SK-N-SH (cell line): ENCODE data around the gene RIOX2. TPM values are rescaled to one million over a fixed set of nuclear protein-coding genes. Genes with fewer than 3 reads are reported as not detected.

Experiments used
- CTCF ChIA-PET: fragments of 300-600, 350-600 bp; formaldehyde crosslinking; extraction: SDS; loops from one replicate; lab custom pipeline; 2021; lab: Yijun Ruan, JAX
- POLR2A ChIA-PET: fragments of 350-600 bp; sonication (Branson Sonifier 250); formaldehyde crosslinking; extraction: SDS; loops from one replicate; lab custom pipeline; 2020; ENCODE audit warnings: antibody characterized with exemption, inconsistent platforms; lab: Yijun Ruan, JAX
- DNase-seq: peaks from one replicate; pipeline ENCODE4 v3.0.0; 2012
- H2AFZ ChIP-seq: fragments of 200-600 bp; sonication (generic); 2 replicates; pipeline ENCODE4 v1.8.1; 2016; ENCODE audit warnings: antibody characterized with exemption, mild to moderate bottlenecking, low read depth
- H3F3A ChIP-seq: fragments of 200-600 bp; sonication (generic); replicated peaks from 2 replicates; pipeline ENCODE3; 2016; ENCODE audit warnings: antibody characterized with exemption, mild to moderate bottlenecking; ENCODE audit not compliant: insufficient read depth
- H3K27ac ChIP-seq, 2 experiments: fragments of 200-500 bp in 1 of 2; fragments of 200-600 bp in 1 of 2; sonication (Bioruptor generic) in 1 of 2; sonication (generic), shearing (Covaris generic) in 1 of 2; 2 replicates each; pipeline versions ENCODE4 v1.5.1 to v1.6.1; 2014 to 2016; ENCODE audit warnings: low read depth in 2 of 2, inconsistent platforms in 1 of 2, low read length in 1 of 2, mild to moderate bottlenecking in 1 of 2, mixed read lengths in 1 of 2
- H3K27me3 ChIP-seq: fragments of 200-600 bp; sonication (generic), shearing (Covaris generic); 2 replicates; pipeline ENCODE4 v1.6.1; 2016; ENCODE audit warnings: mixed run types; ENCODE audit not compliant: insufficient read depth
- H3K36me3 ChIP-seq, 2 experiments: fragments of 200-500 bp in 1 of 2; fragments of 200-600 bp in 1 of 2; sonication (Bioruptor generic) in 1 of 2; sonication (generic) in 1 of 2; replicated peaks in 1 of 2; 2 replicates each; pipeline versions ENCODE3 to v1.5.1; 2014 to 2016; ENCODE audit warnings: low read length in 1 of 2, mild to moderate bottlenecking in 1 of 2; ENCODE audit not compliant: insufficient read depth in 2 of 2, control insufficient read depth in 1 of 2
- H3K4me1 ChIP-seq, 2 experiments: fragments of 200-500 bp in 1 of 2; fragments of 200-600 bp in 1 of 2; sonication (Bioruptor generic) in 1 of 2; sonication (generic), shearing (Covaris generic) in 1 of 2; 2 replicates each; pipeline versions ENCODE4 v1.5.1 to v1.6.1; 2014 to 2016; ENCODE audit warnings: low read depth in 1 of 2, low read length in 1 of 2, mixed run types in 1 of 2; ENCODE audit not compliant: insufficient read depth in 2 of 2, control insufficient read depth in 1 of 2
- H3K4me2 ChIP-seq: fragments of 200-600 bp; sonication (generic), shearing (Covaris generic); 2 replicates; pipeline ENCODE4 v1.6.1; 2017; ENCODE audit warnings: mixed run types
- H3K4me3 ChIP-seq, 2 experiments: fragments of 200-500 bp in 1 of 2; fragments of 200-600 bp in 1 of 2; sonication (Bioruptor generic) in 1 of 2; sonication (generic), shearing (Covaris generic) in 1 of 2; 2 replicates each; pipeline versions ENCODE4 v1.5.1 to v1.8.1; 2014 to 2016; ENCODE audit warnings: low read depth in 2 of 2, inconsistent platforms in 1 of 2, low read length in 1 of 2, mild to moderate bottlenecking in 1 of 2, mixed read lengths in 1 of 2, moderate library complexity in 1 of 2
- H3K79me2 ChIP-seq: fragments of 200-600 bp; sonication (generic); 2 replicates; pipeline ENCODE4 v1.8.1; 2017; ENCODE audit warnings: mild to moderate bottlenecking; ENCODE audit not compliant: insufficient read depth
- H3K9ac ChIP-seq: fragments of 200-600 bp; sonication (generic); 2 replicates; pipeline ENCODE4 v1.6.1; 2017; ENCODE audit warnings: mixed run types
- H3K9me2 ChIP-seq: fragments of 200-600 bp; sonication (generic); 2 replicates; pipeline ENCODE4 v1.6.1; 2017; ENCODE audit warnings: mixed run types
- H3K9me3 ChIP-seq: fragments of 200-600 bp; sonication (generic); 2 replicates; pipeline ENCODE4 v1.6.1; 2017; ENCODE audit warnings: mixed run types, mild to moderate bottlenecking, moderate library complexity
- H4K20me1 ChIP-seq: fragments of 200-600 bp; sonication (generic); 2 replicates; pipeline ENCODE4 v1.6.1; 2017; ENCODE audit warnings: mild to moderate bottlenecking, mixed run types; ENCODE audit not compliant: insufficient read depth
- ELF1 ChIP-seq: IDR thresholded peaks from 2 replicates; pipeline ENCODE4 v1.4.0; 2012
- EP300 ChIP-seq, 2 experiments: IDR thresholded peaks; 2 replicates each; pipeline versions ENCODE4 v1.4.0 to v1.6.1; 2012; ENCODE audit warnings: borderline replicate concordance in 1 of 2, low read depth in 1 of 2, low read length in 1 of 2
- FOXJ3 ChIP-seq: sonication (generic); formaldehyde crosslinking; IDR thresholded peaks from 2 replicates; pipeline ENCODE4 v1.5.1; 2020; ENCODE audit warnings: mild to moderate bottlenecking, missing genetic modification reagents
- FOXM1 ChIP-seq: IDR thresholded peaks from 2 replicates; pipeline ENCODE4 v1.4.0; 2012; ENCODE audit warnings: low read depth, mild to moderate bottlenecking
- GATA2 ChIP-seq: sonication (generic); formaldehyde crosslinking; IDR thresholded peaks from 2 replicates; pipeline ENCODE4 v1.5.0; 2020; ENCODE audit warnings: mild to moderate bottlenecking, missing genetic modification reagents
- IRF3 ChIP-seq: fragments of 150-350 bp; IDR thresholded peaks from 2 replicates; pipeline ENCODE4 v1.6.1; 2016; ENCODE audit warnings: mild to moderate bottlenecking, low read depth, low read length
- NFIC ChIP-seq: IDR thresholded peaks from 2 replicates; pipeline ENCODE4 v1.4.0; 2012; ENCODE audit warnings: borderline replicate concordance
- NRF1 ChIP-seq: IDR thresholded peaks from 2 replicates; pipeline ENCODE4 v1.6.1; 2012; ENCODE audit warnings: low read depth, mild to moderate bottlenecking, low read length
- RAD21 ChIP-seq: IDR thresholded peaks from 2 replicates; pipeline ENCODE4 v1.6.1; 2012; ENCODE audit warnings: mild to moderate bottlenecking, low read length
- TAF1 ChIP-seq: IDR thresholded peaks from 2 replicates; pipeline ENCODE4 v1.6.1; 2012; ENCODE audit warnings: low read depth, mild to moderate bottlenecking, low read length, moderate library complexity, borderline replicate concordance
- ZBTB33 ChIP-seq: IDR thresholded peaks from 2 replicates; pipeline ENCODE4 v1.4.0; 2012; ENCODE audit warnings: low read depth, borderline replicate concordance
- WGBS: methylation state at CpG from one replicate; pipeline ENCODE4 v1.1.6; 2017; ENCODE audit warnings: low lambda C conversion rate; 5-methylcytosine and 5-hydroxymethylcytosine counted together
- polyA plus RNA-seq, 3 experiments: library from polyadenylated mRNA; depleted of rRNA; stranded (reverse); fragments of >200 nt; gene quantifications; 2 replicates each; pipeline ENCODE4 v1.2.3, GENCODE V29; 2012
- TF ChIP-seq, protein P1 (sequence below): IDR thresholded peaks from 2 replicates; pipeline ENCODE4 v1.4.0; 2012; ENCODE audit warnings: low read depth
- TF ChIP-seq, protein P2 (sequence below): IDR thresholded peaks from 2 replicates; pipeline ENCODE4; 2012
- TF ChIP-seq, protein P3 (sequence below): fragments of 150-350 bp; IDR thresholded peaks from 2 replicates; pipeline ENCODE4 v1.6.1; 2017; ENCODE audit warnings: antibody characterized with exemption, low read length, low read depth, borderline replicate concordance
- TF ChIP-seq, protein P4 (sequence below): IDR thresholded peaks from 2 replicates; pipeline ENCODE4 v1.6.1; 2012; ENCODE audit warnings: mild to moderate bottlenecking, low read depth, low read length, moderate library complexity

RIOX2 gene
- polyA plus RNA-seq, 1 of the 3 experiments (the other 2 are of a cell fraction): 12.9 TPM

DNA sequence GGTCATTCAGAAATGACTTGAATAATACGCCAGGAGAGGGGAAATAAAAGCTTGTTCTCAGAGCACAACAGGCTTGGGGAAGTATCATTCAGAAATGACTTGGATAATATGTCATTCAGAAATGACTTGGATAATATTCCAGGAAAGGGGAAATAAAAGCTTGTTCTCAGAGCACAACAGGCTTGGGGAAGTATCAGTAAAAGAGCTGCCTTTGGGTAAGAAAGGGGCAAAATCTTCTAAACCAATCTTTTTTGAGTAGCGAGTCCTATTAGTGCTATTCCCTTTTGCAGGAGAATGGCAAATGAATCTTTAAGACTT is 42.0 kb upstream of the RIOX2 start:
- TF ChIP-seq RAD21: no peak
- TF ChIP-seq, protein P1, sequence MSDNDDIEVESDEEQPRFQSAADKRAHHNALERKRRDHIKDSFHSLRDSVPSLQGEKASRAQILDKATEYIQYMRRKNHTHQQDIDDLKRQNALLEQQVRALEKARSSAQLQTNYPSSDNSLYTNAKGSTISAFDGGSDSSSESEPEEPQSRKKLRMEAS: no peak
- TF ChIP-seq, protein P2, sequence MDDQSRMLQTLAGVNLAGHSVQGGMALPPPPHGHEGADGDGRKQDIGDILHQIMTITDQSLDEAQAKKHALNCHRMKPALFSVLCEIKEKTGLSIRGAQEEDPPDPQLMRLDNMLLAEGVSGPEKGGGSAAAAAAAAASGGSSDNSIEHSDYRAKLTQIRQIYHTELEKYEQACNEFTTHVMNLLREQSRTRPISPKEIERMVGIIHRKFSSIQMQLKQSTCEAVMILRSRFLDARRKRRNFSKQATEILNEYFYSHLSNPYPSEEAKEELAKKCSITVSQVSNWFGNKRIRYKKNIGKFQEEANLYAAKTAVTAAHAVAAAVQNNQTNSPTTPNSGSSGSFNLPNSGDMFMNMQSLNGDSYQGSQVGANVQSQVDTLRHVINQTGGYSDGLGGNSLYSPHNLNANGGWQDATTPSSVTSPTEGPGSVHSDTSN: no peak
- no peak for TF ChIP-seq IRF3
- no peak for TF ChIP-seq NRF1
- no peak for TF ChIP-seq FOXJ3 (CRISPR knock-in tag)
- no peak for TF ChIP-seq TAF1
- TF ChIP-seq, protein P3, sequence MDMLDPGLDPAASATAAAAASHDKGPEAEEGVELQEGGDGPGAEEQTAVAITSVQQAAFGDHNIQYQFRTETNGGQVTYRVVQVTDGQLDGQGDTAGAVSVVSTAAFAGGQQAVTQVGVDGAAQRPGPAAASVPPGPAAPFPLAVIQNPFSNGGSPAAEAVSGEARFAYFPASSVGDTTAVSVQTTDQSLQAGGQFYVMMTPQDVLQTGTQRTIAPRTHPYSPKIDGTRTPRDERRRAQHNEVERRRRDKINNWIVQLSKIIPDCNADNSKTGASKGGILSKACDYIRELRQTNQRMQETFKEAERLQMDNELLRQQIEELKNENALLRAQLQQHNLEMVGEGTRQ: no peak
- TF ChIP-seq FOXM1: no peak
- TF ChIP-seq, all 33 proteins: peak for 0
- H3F3A ChIP-seq: no peaks in the 10 kb centered on the region
- ChIA-PET POLR2A (no interaction called here), CTCF (interaction anchor here (1.1 to 4.9 kb wide), 5 partner anchors 9 to 222 kb away, joined by 3 to 30 read pairs (median 4); no protein-coding TSS in a partner anchor)
- H3K27me3 ChIP-seq: no peaks in the 10 kb centered on the region
- no peaks in the 10 kb centered on the region for H4K20me1 ChIP-seq
- H3K79me2 ChIP-seq: no peaks in the 10 kb centered on the region
- H2AFZ ChIP-seq: no peak overlapping the region
- 78% methylated on average over 2 of the region's 2 CpGs for WGBS
- H3K9me2 ChIP-seq: no peaks in the 10 kb centered on the region
- no peak overlapping the region for H3K4me2 ChIP-seq
- no peak overlapping the region for H3K4me3 ChIP-seq
- DNase-seq: no peak
- no peaks in the 10 kb centered on the region for H3K36me3 ChIP-seq
- H3K4me1 ChIP-seq: no peaks in the 10 kb centered on the region
- no peaks in the 10 kb centered on the region for H3K9me3 ChIP-seq
- no peak overlapping the region for H3K27ac ChIP-seq
- no peak overlapping the region for H3K9ac ChIP-seq

DNA sequence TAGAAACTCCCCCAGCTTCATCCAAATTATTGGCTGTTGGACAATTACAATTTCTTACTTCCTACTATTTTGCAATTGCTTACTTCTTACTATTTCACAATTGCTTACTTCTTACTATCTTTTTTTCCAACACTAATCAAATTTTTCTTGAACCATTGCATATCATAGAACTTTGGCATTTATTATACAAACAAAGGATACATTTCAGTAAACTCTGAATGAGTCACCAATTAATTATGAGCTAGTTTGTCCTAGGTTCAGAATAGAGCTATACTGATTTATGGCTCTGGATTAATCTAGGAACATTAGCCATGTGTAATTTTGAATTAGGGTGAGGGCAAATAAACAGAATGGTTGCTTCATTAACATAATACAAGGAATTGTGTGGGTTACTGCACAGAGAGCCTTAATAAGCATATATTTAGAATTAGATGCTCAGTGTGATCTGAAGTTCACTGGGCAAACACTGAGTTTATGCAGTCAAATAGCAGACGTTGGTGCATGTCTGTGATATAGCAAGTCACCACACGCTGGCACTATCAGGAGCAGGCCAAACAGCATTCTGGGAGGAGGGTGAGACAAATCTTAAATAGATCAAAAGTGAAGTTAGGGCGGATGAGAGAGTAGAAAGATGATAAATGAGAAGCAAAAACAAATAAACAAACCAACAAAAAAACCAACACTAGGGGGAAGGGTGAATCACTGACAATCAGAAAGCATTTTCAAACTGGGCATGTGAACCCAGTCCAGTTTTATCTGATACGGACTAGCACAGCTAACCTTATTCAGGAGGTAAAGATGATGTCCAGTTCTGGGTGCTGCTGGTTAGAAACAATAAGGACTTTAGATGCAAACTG is 41.4 kb upstream of the RIOX2 start:
- Histone ChIP-seq H4K20me1 (no peaks in the 10 kb centered on the region), H3K36me3 (no peaks in the 10 kb centered on the region), H3K4me2 (no peak overlapping the region), H3K4me3 (no peak overlapping the region), H3K9me3 (no peaks in the 10 kb centered on the region), H3K27ac (no peak overlapping the region), H3F3A (no peaks in the 10 kb centered on the region), H3K79me2 (no peaks in the 10 kb centered on the region), H3K4me1 (no peaks in the 10 kb centered on the region), H2AFZ (no peak overlapping the region), H3K27me3 (no peaks in the 10 kb centered on the region), H3K9ac (no peak overlapping the region), H3K9me2 (no peaks in the 10 kb centered on the region)
- POLR2A ChIA-PET: no interaction called here
- CTCF ChIA-PET: interaction anchor here (1.1 to 4.9 kb wide), 8 partner anchors 8 to 227 kb away, joined by 3 to 30 read pairs (median 4); no protein-coding TSS in a partner anchor
- no peak for DNase-seq
- TF ChIP-seq TAF1 (no peak), ELF1 (no peak), NFIC (no peak), ZBTB33 (no peak), NRF1 (no peak), EP300 (IDR thresholded peaks at IDR 0.05; ENCODE audit: borderline replicate concordance in 1 of 2, low read depth in 1 of 2, low read length in 1 of 2) (no peak), GATA2 (CRISPR knock-in tag) (no peak)
- TF ChIP-seq, protein P4, sequence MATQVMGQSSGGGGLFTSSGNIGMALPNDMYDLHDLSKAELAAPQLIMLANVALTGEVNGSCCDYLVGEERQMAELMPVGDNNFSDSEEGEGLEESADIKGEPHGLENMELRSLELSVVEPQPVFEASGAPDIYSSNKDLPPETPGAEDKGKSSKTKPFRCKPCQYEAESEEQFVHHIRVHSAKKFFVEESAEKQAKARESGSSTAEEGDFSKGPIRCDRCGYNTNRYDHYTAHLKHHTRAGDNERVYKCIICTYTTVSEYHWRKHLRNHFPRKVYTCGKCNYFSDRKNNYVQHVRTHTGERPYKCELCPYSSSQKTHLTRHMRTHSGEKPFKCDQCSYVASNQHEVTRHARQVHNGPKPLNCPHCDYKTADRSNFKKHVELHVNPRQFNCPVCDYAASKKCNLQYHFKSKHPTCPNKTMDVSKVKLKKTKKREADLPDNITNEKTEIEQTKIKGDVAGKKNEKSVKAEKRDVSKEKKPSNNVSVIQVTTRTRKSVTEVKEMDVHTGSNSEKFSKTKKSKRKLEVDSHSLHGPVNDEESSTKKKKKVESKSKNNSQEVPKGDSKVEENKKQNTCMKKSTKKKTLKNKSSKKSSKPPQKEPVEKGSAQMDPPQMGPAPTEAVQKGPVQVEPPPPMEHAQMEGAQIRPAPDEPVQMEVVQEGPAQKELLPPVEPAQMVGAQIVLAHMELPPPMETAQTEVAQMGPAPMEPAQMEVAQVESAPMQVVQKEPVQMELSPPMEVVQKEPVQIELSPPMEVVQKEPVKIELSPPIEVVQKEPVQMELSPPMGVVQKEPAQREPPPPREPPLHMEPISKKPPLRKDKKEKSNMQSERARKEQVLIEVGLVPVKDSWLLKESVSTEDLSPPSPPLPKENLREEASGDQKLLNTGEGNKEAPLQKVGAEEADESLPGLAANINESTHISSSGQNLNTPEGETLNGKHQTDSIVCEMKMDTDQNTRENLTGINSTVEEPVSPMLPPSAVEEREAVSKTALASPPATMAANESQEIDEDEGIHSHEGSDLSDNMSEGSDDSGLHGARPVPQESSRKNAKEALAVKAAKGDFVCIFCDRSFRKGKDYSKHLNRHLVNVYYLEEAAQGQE: no peak
- 36% methylated on average over 4 of the region's 4 CpGs for WGBS
